ENCODE results near the gene ABI2.
A peak's percentile ranks its signal among the peaks of the same experiment; 100 is the strongest.
"Not testable (repeated sequence)": the region's sequence is repeated elsewhere in the genome, so short reads cannot be mapped to it uniquely, and the experiment has no call there.

ABI2 gene

DNA sequence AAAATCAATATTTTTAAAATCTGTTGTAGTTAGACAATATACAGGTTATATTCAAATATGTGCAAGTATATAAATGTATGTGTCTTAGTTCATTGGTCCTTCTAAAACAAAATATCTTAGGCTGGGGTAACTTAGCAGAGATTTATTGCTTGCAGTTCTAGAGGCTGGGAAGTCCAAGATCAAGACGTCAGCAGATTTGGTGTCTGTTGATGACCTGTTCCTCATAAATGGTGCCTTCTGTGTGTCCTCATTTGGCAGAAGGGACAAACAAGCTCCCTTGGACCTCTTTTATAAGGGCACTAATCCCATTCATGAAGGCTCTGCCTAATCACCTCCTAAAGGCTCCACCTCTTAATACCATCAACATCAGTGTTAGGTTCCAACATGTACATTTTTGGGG, 31.3 kb downstream of the ABI2 start:
- DNase-seq = no peak

DNA sequence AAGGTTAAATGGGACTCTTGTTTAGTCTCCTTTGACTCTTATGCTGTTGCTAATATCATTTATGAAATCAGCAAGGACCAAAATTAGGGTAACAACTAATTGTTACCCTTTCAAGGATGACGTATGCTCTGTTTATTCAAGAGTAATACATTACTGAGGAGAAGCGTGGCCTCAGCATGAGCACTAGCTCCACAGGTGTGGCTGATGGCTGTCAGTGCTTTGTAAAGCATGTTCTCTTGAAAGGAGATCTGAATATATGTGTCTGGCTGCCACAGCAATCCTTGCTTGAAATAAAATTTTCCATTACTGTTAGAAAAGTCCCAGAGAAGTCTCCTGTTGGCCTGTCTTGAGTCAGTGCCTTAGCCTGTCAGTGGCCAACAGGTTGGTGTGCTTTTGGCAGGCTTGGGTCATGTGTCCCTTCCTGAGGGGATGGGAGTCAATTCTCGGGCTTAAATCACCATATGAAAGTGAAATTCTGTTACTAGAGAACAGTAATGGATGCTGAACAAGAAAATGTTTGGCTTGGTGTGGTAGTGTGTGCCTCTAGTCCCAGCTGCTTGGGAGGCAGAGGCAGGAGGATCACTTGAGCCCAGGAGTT, 32.7 kb downstream of the ABI2 start:
- no peak for DNase-seq

DNA sequence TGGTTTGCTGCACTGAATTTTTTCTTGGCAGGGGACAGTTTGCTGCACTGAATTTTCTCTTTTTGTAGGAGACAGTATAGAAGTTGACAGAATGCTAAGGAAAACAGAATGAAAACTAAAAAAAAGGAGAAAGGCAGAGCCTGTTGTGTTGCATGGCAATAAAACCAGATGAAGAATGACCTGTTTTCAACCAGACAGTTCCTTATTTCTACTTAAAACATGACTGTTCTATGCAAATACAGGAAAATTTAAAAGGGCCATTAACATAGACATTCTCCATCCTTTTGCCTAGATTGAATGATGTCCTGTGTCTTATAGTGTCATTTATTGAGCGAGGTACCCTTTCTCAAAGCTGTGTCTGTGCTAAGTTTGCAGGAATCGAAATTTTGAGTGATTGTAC, 33.3 kb downstream of the ABI2 start:
- no peak for DNase-seq

DNA sequence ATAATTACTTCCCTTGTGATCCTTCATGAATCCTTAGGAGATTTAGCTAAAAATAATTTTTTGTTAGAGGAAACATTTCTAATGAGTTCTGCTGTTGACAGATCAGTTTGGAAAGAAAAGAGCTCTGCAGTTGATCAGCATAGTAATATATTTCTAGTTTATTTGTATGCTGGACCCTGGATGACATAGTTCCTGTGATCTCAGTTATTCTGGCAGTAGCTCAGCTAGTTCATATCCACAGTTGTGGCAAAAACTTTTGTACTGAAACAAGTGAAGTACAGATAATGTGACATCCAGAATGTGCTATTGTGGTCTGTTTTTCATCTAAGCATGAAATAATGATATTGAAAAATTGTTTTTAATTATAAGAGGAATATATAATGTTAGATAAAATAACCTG, 33.7 kb downstream of the ABI2 start:
- no peak for DNase-seq

DNA sequence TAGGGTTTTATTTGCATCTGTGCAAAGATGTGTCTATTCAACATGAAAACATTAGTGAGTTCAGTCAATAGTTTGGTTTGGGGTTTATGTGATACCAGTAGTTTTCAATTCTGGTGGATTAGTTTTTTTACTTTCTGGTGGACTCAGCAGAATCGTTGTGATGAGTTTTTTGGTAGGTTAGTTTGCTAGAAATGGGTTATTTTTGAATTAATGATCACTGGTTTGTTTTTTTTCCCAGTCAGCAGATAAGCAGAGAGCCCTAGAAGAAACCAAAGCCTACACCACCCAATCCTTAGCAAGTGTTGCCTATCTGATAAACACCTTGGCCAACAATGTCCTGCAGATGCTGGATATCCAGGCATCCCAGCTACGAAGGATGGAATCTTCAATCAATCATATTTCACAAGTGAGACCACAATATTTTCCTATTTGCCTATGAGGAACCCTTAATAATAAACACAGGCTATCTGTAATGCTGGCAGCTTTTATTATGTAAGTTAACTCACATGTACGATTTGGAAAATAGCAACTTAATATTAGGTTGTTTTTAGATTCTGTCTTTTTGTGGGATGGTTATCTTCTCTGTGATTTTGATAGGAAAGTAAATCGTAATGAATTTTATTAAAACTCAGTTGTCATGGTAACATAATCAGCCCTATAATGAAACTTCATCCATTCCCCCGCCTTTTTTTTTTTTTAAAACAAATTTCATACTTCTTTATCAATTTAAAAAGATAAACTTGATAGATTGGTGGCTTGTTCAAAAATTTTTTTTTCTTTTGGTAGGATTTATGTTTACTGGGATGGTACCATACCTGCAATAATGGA, 38.7 kb downstream of the ABI2 start:
- DNase-seq = no peak

DNA sequence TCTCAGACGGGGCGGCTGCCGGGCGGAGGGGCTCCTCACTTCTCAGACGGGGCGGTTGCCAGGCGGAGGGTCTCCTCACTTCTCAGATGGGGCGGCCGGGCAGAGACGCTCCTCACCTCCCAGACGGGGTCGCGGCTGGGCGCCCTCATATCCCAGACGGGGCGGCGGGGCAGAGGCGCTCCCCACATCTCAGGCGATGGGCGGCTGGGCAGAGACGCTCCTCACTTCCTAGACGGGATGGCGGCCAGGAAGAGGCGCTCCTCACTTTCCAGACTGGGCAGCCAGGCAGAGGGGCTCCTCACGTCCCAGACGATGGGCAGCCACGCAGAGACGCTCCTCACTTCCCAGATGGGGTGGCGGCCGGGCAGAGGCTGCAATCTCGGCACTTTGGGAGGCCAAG, 44.5 kb downstream of the ABI2 start:
- DNase-seq = not testable (repeated sequence)

DNA sequence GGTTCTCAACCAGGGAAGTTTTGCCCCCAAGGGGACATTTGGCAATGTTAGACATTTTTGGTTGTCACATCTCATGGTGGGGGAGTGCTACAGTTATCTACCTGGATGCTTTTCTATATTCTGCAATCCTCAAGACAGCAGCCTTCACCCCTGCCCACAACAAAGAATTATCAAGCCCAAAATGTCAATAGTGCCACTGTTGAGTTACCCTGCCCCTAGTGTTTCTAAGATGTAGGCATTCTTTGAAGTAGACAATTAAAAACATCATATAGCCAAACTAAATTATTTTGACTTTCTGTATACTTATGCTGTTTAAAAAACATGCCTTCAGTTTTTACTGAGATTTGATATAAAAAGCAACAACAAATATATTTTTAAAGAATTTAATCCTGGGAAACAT, 48.0 kb downstream of the ABI2 start:
- peak in 1 of 5 experiments; percentile 4 for DNase-seq

DNA sequence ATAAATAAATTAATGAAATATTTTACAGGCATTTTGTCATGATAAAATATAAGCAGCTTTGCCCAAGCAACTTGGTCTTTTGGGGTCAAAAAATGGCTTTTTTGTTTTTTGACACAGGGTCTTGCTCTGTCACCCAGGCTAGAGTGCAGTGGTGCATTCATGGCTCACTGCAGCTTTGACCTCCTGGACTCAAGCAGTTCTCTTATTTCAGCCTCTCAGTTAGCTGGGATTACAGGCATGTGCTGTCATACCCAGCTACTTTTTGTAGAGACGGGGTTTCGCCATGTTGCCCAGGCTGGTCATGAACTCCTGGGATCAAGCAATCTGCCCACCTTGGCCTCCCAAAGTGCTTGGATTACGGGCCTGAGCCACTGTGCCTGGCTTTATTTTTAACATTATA, 51.0 kb downstream of the ABI2 start:
- DNase-seq = no peak

DNA sequence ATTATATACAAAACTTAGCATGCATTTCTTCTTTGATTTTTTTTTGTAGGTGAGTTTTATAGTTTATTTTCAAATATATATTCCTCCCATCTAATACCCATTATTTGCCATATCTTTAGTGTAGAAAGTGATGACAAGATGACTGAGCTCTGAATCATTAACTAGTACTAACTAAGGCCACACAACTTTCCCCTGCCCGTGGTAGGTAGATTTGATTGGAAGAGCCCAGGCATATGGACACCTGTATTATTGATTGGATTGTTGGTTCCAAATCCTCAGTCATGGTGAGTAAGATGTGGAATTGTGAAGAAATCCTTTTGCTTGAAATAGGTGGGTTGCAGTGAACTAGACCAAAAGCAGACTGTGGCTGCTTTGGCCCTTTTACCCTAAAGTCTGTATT, 54.8 kb downstream of the ABI2 start:
- DNase-seq = no peak

DNA sequence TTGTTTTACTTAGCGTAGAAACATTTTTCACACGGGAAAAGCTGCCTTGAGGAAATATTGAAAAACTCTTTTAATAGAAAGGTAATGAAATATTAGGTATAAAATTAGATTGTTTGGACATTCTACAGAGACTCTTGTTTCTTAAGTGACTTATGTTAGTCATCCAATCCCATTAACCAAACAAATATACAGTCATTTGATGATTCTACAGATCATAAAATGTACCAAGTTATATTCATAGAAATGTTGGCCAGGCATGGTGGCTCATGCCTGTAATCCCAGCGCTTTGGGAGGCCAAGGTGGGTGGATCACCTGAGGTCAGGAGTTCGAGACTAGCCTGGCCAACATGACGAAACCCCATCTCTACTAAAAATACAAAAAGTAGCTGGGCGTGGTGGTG, 60.0 kb downstream of the ABI2 start:
- not testable (repeated sequence) for DNase-seq

DNA sequence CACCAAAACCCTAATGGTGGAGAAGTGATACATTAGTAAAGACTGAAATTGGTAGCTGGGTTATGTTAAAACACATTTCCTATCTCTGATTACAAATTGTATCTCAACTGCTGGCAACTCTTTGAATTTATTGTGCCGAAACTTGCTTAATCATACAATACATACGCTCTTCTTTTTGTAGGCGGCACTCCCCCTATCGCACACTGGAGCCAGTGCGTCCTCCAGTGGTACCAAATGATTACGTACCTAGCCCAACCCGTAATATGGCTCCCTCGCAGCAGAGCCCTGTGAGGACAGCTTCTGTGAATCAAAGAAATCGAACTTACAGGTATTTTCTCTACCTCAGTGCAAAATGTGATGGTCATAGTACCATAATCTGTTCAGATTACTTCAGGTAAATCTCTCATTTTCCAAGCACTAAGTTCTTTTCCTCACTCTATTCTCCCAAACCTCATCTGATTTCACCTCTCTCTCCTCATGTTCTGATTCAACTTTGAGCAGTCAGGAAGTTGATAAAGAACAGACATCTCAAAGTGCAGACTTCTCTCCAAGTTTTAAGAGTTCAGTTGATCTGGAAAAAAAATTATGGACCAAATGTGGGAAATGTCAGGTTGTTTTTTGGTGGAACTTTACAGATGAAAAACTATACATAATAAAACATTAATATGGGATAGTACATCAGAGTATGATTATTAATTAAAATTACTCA, 66.5 kb downstream of the ABI2 start:
- DNase-seq = peak in 1 of 5 experiments; percentile 9

DNA sequence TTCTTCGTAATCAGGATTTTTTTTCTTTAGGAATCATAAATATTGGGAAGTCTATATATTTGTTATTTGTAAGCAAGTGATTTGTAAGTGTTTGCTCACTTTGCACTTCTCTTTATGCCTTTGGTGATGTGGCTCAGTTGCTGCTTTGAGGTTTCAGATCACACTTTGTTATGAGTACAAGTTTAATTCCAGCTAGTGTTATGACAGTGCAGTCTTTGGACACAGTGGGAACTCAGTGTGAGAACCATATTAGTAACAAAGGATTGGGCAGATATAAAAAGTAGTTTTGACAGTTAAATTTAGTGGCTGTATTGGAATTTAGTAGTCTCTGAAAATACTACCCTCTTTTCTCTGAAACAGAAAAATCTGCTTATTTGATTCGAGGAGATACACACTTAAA, 67.7 kb downstream of the ABI2 start:
- peak in 1 of 5 experiments; percentile 10 for DNase-seq

DNA sequence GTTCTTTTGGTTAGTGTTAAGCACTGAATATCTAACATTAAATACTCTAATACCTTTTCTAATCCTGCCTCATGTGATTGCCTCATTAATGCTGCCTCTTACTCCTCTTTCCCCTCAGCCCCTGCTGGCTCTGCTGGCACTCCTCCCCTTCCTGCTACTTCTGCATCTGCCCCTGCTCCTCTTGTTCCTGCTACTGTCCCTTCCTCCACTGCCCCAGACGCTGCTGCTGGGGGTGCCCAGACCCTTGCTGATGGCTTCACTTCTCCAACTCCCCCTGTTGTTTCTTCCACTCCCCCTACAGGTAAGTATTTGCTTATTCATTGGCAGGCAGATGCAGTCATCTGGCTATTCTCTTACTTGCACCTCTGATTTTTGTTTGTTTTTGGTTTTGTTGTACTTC, 68.5 kb downstream of the ABI2 start:
- DNase-seq = no peak

DNA sequence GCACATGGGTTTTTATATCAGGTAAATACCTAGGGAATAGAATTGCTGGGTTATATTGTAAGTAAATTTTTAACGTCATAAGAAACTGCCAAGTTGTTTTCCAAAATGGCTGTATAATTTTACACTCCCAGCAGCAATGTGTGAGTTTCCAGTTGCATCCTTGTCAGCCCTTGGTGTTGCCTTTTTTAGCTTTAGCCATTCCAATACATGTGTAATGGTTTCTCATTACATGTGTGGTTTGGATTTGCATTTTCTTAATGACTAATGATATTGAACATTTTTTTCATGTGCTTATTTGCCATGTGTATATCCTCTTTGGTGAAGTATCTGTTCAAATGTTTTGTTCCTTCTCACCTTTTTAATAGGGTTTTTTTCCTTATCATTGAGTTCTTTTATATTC, 70.8 kb downstream of the ABI2 start:
- DNase-seq = no peak

DNA sequence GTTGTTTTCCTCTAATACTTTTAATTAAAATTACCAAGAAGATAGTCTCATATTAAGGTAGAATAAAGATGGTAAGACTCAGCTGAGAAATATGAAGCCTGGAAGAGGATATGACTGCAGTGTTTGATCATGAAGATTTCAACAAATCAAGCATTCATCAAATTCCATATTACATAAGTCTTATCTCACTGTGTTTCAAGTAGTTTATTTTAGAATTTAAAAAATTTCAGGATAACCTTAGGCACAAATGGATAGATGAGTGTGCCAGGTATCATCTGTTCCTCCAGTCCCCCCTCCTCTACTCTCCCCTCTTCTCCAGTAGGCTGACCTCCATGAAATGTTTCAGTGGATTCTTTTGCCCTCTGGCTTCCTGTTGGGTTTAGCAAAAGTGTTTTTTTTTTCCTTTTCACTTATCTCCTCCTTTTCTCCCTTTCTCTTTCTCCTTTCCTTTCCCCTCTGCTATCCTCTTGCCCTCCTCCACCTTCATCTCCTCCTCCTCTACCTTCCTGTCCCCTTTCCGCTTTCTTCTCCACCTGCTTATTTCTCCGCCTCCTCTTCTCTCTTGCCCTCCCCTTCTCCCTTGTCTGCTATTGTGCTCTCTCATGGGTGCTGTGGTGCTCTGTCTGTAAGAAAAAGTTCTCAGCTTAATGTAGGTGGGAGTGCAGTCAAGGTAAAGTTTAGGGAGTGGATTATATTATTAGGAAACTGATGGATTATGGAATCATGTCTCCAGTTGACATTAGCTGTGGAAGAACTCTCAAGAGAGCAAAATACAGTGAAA, 72.8 kb downstream of the ABI2 start:
- DNase-seq = no peak

DNA sequence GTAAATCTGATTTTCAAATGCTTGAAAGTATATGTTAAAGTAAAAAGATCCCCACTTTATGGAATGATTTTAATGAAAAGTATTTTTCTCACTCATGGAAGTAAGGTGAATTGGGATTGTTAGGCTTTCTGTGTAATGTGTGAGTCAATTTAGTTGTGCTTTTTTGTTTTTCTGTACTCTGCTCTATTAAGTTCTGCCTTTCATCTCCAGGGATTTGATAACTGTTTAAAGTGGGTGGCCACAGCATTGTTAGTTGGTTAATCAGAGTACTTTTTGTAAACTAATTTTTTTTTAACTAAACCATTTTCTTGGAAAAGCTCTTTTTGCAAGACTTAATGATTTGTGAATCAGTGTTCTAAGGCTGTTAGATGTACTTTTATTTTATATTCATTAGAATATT, 76.8 kb downstream of the ABI2 start:
- DNase-seq = no peak

DNA sequence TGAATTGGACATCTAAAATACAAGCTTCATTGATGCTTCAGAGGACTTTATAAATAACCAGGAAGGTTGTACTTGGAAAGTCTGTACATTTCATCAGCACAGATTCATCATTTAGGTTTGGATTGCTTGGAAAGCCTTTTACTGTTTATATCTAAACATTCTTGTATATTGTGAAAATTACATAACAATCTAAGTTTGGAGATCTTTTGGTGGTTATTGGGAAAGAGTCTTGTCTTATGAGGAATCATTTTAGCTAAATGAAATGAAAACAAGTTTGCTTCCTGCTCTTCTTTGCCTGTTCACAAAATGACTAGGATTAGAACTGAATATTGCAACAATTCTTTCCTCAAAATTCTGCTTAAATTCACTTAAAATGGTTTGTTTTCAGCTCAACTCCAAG, 79.3 kb downstream of the ABI2 start:
- no peak for DNase-seq

DNA sequence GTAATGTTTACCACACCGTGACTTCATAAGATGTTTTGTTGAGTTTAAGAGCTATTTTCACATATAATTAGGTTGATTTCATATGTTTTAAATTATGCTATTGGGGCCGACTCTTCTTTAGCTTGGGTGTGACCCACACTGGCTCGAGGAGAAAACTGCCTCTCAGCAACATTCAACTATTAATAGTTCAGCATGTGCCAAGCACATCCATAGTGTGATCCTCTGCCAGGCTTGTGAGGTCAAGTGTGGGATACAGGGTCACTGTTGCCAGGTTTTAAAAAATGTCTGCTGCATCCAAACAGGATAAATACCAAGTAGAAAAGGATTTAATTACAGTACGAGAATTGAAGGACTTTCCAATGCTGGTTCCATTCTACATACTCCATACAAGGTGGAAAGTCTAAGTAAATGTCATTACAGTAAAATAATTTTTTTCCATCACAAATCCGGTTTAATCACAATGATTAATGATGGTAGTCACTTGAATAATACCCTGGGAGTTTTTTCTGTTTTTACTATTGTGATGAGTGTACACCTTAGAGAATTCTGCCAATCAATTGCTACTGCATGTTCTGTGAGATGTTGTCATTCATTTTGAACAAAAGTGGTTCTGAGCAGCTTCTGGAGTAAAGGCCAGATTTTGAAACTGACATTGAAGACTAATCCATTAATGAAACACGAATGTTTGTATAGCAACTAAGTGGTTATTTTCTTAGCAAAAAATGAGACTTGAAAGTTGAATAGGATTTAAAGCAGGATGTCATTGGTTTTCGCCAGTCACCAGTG, 84.5 kb downstream of the ABI2 start:
- DNase-seq = no peak

DNA sequence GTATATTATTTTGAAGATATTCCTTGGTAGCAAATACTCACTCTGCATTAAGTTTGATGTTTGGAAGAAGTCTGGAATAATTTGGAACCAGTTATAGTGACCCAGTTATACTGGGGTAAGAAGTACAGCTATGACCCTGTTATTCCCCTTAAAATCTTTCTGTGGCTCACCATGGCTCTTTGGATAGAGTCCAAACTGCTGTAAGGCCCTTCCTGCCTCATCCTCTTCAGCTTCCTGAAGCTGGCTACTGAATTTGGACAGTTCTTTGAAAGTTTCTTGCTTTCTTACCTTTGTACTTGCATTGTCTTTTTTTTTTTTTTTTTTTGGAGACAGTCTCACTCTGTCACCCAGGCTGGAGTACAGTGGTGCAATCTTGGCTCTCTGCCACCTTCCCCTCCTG, 85.6 kb downstream of the ABI2 start:
- DNase-seq = no peak

DNA sequence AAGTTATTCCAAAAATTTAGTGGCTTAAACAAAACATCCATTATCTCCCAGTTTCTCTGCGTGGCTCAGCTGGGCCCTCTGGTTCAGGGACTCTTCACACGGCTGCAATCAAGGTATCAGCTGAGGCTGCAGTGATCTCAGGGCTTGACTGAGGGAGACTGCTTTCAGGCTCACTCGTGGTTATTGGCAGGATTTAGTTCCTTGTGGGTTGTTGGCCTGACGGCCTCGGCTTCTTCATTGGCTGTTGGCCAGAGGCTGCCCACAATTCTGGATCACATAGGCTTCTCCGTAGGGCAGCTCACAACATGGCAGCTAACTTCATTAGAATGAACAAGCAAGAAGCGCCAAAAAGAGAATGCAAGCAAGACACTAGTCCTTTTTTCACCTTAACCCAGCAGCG, 90.1 kb downstream of the ABI2 start:
- DNase-seq = no peak

DNA sequence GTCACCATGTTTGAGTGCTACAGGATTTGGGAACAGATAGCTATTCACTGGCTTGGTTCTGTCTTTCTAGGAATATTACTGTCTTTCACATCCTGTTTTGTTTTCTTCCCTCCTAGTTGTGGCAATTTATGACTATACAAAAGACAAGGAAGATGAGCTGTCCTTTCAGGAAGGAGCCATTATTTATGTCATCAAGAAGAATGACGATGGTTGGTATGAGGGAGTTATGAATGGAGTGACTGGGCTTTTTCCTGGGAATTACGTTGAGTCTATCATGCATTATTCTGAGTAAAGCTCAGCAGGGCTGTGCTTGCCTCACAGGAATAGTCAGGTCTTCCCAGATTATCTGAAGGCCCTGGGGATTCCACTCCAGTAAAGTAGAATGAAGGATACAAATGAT, 98.9 kb downstream of the ABI2 start:
- no peak for DNase-seq

DNA sequence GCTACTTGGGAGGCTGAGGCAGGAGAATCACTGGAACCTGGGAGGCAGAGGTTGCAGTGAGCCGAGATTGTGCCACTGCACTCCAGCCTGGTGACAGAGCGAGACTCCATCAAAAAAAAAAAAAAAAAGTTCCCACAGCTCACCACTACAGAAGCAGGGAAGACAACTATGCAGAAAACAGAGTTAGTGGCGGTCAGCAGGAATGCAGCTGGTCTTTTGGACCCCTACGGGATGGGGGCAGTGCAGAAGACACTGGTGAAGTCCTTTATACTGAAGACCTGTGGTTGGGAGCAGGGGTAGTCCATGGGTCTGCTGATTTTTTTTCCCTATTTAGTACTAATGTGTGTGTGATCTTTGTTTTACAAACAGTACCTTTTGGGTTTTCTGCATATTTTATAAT, 101.4 kb downstream of the ABI2 start:
- DNase-seq = not testable (repeated sequence)
